Central memory CD4-positive, alpha-beta T cell (primary cell): ENCODE results near the gene NR6A1.

Source experiments
- DNase-seq: peaks from one replicate; pipeline ENCODE4 v3.0.0; 2022

The NR6A1 gene

DNA sequence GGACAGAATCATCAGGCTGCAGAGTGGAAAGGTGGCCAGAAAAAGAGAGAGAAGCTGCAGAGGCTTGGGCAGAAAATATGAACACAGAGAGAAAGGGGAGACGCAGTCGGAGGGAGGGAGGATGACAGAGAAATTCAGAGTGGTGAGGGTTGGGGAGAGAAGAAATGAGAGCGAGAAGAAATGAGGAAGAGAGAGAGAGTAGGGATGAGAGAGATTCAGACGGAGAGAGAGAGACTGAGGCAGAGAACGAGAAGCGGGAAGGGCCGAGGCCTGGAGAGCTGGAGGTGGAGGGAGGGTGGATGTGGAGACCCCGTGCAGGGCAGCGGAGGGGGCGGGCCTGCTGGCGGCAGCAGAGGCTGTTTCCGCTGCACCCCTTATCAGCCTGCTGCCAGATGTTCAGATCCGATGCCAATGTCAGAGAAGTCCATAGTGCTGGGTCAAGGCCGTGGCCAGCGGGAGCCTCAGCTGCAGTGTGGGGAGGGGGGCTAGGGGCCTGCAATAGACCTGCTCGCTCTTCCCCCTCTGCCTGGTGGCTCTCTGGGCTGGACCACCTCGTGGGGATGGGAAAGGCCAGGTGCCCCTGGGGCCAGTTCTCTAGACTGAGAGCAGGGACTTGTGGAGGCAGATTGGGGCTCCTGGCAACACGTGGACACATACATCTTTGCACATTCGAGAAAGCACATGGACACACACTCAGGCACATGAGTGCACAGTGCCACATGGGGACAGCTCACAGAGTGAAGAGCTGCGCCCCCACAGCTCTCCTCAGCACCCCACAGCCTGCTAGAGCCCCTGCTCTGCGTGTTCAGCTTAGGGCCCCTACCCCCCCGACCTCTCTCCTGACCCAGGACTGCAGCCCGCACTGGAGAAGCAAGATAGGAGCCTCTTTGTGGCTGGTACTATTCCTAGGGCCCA is 259.0 kb downstream of the NR6A1 start:
- no peak for DNase-seq

DNA sequence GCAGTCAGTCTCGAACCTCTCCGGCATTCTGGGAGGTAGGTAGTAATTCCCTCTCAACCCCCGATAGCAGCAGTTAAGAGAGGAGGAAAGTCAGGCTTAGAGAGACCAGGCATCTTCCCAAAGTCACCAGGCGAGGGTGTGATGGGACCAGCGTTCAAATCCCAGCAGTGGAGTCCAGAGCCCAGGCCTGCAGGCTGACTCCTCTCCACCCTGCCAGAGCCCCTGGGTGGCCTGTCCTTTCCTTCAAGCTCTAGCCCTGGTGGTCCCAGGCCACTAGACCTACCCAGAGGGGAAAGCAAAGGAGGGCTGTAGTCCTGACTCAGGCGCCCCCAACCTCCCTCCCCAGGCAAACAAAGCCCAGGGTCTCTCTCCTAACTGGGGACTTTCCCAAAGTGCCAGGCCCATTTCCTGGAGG is 259.7 kb downstream of the NR6A1 start:
- DNase-seq, result no peak

DNA sequence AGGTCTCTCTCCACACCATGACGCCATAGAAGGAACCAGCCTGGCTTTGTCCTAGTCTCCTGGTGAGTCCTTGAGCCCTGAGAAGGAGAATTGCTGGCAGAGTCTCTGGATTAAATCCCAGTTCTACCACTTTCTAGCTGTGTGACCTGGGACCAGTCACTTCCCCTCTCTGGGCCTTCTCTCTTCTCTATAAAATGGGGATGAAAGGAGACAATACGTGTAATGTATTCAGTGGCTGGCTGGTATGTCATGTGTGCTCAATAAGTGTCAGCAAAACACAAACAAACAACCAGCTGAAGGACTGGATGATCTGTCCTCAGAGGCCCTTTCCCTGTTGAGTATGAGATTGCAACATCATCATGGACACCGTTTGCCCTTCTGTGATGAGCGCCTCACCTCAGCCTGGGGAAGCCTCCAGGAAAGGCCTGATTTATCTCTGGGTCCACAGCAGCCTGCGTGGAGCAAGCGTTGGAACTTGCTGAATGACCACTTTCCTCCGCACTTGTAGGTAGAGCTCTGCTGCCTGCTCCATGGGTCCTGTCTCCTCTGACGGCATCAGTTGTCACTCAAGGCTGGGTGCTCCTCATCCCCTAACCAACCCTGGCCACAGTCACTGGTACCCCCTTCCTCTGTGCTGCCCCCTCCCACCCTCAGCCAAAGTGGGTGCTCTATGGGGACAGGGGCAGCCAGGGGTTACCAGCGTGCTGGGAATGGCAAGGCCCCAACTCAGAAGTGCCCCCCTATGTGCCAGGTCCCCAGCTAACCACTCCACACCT is 260.3 kb downstream of the NR6A1 start:
- no peak for DNase-seq

DNA sequence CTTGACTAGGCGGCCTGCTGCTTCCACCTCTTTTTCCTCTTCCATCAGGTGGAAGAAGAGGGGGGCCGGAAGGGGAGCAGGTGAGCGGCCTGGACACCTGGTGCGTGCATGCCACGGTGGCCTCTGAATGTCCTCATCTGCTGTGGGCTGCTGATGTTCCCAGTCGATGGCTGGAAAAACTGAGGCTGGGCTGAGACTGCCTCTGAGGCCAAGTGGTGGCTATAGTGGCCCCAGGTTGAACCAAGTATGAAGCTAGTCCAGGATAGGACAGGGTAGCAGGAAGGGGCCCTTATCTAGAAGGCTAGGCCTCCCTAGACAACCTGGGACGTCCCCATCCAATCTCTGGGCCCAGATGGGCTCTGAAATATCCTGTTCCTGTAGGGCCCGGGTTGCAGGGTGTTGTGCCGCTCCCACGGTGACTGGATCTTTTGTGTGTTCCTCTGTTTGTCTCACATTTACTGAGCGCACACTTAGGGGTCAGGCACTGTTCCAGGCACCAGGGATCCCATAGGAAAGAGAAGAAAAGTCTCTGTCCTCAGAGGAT is 263.2 kb downstream of the NR6A1 start:
- DNase-seq, result no peak

DNA sequence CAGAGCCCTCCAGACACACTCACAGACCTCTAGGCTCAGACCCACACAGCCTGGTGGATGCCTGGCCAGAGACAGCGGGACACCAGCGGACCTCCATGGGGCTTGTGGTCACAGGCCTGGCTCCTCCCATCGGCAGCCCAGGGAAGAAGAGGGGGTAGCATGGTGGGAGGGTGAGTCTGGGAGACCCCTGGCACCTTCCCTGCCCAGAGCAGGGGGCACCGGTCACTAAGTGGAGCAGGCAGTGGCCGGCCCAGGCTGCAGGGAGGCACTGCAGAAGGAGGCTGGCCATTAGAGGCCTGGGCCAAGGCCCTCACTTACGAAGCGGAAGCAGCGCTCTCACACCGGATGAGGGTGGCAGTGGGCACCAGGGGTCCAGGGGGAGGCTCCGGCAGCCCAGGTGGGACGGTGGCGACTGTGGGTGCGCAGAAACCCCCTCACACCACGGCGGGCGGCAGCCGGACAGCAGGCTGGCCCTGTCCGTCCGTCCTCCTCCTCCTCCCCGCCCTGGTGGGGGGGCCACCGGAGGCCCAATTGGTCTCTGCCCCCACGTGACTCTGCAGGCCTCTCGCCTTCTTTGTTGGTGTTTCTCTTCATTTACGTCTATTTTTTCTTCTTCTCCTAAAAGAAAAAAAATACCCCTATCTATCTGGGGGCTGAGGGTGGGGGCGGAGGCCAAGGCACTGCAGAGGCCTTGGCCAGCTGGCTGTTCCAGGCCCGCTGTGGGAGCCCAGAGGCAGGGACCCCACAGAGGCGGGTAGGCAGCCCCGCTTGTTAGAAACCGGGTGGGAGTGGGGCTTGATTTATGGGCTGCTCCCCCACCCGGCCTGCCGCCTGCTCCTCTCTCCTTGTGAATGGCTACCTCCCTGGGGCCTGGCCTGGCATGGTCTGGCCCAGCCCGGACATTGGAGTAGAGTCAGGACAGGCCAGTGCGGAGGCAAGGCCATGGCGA is 263.9 kb downstream of the NR6A1 start, which contains the start of gene NR5A1:
Gene NR5A1, minus strand, starts transcription at position 469 of the 949 bp plus-strand sequence. CDS start 4,004 bp downstream, outside the sequence.
- no peak for DNase-seq

DNA sequence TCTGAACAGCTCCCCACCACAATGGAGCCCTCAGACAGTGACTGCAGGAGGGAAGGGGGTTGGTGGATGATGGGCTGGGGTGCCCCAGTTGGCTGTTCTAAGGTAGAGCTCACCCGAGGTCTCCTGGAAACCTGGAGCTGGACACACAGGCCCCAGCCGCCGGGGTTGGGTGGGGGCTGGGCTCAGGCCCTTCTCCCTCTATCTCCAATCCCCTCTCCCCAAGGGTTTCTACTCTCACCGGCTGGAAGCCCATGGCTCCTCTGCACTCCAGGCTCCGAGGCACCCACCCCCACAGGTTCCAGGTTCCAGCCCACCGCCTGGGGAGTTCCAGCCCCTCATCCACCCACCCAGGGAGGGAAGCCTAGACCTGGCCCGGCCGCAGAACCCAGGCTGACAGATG is 264.7 kb downstream of the NR6A1 start:
- no peak for DNase-seq

DNA sequence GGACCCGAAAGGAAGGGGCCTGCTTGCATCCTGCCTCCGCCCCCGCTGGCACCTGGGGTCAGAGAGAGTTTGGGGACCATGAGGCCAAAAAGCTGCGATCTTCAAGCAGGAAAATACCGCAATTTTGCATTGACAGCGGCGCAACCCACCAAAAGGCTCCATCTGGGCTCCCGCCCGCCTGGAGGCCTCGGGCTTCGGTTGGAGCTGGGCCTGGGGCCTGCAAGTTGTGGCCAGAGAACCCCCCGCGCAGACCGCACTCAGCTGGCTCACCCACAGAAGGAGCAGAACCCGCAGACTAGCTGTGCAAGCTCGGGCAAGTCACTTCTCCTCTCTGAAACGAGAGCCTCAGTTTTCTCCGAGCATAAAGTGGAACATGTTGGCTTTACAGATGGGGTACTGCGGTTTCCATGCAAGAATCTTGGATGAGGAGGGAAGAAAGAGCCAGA is 265.2 kb downstream of the NR6A1 start:
- no peak for DNase-seq

DNA sequence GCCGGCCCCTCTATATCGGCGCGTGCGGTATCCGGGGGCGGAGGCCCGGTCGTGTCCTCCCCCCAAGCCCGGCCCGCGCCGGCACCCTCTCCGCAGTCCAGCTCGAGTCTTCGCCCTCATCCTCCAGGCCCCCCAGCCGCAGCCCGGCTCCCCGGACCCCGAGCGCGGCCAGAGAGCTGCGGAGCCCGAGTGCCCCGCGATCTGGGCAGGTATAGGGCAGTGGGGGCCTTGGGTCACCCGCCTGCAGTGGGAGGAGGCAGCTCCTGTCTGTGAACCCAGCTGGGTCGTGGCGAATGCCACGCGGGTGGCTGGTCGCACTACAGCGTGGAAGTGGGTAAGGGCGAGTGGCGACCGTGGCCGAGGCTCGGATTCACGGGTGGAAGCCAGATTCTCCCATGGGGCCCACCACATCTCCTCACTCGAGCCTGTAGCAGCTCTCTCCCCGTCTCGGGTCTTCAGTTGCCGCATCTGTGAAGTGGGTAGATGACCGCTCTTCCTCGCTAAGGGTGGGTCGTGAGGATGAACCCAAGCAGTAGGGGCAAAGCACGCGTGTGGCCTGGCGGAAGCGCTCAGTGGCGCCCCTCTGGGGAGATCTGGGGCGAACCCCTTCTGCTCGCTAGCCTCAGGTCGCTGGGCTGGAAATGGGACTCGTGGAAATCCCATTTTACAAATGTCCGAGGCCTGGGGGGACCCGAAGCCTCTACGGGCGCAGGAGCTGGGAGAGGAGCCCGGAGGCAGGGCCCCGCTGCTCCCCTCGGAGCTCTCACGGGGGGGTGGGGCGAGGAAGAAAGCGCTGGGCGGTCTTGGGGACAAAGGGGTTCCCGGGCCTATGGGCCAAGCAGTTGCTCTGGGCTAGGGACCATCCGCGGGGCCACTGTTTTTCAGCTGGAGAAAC is 265.9 kb downstream of the NR6A1 start:
- no peak for DNase-seq

DNA sequence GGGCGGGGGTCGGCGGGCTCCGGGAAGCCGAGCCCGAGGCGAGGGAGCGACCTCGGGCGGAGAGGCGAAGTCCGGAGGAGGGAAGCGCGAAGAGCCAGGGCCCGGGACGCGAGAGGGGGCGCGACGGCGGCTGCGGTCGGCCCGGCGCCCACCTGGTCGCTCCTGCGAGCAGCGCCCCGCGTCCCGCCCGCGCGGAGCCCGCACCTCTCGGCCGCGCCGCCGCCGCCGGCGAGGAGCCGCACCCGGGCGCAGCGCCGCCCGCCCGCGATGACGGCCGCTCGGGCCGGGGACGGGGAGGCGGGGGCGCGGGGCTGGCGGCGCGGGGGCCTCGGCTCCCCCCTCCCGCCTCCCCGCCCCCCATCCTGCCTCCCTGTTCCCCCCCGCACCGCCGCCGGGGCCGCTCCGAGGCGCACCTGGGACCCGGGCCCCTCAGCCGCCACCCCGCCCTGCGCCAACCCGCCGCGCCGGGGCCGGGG is 266.5 kb downstream of the NR6A1 start:
- no peak for DNase-seq

DNA sequence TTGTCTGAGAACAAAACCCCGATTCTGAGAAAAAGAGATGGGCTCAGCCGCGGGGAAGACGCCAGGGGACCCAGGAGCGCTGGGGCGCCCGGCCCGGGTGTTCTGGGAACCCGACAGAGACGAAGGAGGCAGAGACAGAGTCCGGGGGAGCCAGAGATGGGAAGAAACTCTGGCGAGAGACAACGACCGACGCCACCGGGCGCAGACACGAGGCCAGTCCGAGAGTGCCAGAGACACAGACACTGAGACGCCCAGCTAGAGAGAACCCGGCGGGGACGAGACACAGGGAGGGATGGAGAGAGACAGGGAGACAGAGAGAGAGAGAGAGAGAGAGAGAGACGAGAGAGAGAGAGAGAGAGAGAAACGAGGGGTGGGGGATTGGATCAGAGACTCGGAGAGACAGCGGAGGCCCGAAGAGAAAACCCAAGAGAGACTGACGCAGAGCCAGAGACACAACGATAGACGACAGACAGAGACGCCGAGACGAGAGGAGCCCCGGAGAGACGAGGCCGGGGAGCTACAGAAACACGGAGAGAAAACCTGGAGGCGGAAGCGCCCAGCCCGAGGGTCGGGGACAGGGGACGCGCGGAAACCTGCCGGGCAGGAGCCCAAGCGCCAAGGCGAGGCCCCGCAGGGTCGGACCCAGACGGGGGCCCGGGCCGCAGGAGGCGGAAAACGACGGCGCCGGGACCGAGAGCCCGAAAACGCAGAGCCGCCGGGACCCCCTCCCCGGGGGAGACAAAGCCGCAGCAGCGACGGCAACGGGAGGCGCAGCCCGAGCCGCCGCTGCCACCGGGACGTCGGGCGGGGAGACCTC is 267.2 kb downstream of the NR6A1 start:
- DNase-seq, result no peak

DNA sequence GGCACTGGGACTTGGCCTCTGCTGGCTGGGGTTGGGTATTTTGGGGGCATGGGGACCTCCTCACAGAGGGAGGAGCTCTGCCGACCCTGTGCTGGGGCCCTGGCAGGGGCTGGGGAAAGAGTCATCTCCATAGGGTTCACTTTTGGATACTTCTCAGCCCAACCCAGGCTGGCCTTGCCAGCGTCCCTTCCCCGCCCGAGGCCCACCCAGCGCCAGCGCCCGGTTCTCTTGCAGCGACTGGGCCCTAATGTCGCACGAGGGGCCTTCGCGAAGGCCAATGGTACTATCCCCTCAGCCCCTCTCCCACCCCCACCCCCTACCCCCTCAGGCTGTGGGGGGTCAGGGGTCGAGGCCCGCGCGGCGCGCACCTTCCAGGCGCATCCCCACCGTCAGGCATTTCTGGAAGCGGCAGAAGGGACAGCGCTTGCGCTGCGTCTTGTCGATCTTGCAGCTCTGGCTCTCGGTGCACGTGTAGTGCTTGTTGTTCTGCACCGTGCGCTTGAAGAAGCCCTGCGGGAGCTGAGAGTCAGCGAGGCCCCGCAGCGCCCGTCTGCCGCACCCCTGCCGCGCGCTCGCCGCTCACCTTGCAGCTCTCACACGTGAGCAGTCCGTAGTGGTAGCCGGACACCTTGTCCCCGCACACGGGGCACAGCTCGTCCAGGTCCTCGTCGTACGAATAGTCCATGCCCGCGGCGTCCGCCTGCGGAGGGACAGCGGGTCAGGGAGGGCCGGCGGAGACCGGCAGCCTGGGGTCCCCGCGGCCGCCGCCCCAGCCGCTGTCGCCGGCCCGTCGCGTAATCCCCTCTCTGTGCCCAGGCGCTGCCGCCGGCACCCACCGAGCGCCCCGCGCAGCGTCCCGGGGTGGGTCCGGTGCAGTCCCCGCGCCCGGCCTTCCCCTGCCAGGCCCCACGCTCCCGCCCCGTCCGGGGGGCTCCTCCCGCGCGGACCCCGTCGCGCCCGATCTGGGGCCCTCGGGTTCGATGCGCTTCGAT is 268.1 kb downstream of the NR6A1 start:
- no peak for DNase-seq

DNA sequence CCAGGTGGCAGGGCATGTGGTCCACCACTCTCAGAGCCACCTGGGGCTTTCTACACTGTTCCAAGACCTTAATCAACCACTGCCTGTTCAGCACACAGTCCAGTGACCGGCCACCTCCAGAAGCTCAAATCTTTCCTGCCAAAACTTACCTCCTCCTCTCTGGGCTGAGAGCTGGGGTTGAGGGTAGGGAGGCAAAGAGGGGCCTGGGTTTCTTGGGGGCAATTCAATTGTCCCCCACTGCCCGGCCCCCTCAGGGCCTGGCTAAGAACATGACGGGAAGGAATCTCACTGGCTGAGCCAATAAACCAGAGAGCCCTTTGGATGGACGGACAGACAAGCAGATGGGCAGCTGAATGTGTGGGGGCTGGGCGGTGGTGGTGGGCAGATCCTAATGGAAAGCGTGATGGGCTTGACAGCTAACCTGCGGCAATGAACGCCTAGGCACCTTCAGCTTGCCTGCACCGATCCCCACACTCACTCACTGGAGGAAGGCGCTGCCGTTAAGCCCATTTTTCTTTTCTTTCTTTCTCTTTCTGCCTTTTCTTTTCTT is 269.3 kb downstream of the NR6A1 start:
- no peak for DNase-seq

DNA sequence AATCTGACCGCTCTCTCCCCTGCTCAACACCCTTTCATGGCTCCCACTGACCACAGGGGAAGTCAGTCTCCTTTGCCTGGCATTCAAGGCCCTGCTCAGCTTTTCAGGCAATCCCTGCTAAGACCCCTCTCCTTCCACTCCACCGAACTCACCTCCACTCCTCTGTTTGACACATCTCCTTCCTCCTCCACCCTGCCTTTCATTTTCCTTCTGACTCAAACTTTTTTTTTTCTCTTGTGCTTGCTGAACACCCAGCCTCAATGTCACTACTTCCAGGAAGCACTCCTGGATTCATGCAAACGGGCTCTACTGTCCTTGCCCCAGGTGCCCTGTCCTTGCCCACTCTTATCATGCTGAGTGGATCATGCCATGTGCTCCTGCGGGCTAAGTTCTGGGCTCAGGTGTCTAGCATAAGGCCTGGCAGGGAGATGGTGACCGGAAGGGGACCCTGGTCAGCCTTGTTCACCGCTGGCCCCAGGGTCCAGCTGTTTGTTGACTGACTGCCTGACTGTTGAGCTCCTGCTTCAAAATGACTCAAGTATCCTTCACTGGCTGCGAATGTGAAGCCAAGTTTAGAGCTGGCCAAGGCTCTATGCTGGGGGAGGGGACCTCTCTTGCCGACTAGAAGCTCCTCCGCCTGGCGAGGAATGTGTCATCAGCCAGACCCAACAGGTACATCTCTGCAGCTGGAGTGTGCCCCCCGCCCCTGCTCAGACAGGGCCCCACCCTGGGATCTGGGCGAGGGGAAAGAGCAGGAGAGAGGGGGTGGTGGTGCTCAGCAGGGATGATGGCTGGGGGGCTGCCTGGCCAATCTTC is 270.1 kb downstream of the NR6A1 start:
- DNase-seq, result no peak

DNA sequence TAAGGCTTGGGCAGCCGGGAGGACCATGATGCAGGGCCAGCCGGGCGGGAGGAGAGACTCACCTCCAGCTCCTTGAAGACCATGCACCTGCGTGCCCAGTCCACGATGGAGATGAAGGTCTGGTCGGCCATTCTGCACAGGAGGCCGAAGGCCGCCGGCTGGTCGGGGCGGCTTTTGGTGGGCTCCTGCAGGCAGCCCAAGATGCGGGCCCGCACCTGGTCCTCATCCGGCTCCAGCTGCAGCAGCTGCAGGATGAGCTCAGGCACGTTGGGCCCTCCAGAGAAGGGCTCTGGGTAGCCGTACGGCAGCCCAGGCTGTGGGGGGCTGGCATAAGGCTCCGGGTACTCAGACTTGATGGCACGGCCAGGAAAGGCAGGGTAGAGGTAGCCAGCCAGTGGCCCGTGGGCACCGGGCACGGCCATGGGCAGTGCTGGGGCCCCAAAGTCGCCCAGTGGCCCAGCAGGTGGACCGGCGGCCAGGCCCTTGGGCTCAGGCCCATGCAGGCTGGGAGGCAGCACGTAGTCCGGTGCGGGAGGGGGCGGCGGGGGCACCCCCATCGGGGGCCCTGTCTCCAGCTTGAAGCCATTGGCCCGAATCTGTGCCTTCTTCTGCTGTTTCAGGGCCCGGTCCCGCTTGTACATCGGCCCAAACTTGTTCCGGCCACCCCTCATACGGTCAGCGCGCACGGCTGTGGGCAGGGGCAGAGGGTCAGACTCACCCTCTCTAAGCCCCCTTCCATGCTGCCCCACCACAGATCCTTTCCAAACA is 270.9 kb downstream of the NR6A1 start:
- no peak for DNase-seq

DNA sequence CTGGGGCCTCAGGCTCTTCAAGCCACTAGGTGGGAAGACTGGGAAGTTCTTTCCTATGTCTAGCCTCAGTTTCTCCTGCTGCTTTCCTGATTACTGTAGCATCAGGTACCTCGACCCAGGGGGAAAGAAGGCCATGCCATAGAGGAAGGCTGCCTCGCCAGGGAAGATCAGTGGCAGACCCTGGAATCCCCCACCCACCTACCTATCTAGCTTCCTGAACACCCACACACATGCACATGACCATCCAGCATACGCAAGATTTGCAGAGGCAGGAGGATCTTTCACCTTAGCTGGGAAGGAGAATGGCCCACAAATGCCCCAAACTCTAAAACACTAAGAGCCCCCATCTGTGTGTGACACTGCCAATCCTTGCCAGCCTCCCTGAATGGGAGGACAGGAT is 271.9 kb downstream of the NR6A1 start:
- no peak for DNase-seq

DNA sequence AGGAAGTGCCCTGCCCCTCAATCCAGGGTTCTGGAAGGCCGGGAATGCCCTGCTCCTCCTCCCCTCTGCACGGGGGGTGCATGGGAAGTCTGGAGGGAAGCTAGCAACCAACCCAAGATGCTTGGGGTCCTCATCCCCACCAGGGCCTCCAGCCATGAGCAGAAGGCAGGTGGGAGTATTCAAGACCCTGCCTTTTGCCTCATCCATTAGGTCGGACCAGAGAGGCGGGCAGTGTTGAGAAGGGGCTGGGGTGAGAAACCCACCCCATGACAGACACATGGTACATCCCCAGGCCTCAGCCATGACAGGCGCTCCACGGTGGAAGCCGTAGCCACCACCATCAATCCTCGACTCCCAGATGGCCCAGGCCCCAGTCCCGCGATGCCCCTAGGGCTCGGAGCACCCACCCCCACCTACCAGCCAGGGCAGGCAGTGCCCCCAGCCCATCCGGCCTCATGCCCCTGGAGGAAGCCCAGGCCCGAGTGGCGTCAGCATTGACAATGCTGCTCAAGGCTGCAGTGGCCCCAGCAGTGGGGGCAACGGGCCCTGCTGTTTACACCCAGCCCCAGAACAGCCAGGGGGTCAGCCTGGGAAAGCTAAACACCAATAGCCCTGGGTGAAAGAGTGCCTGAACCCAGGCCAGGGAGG is 272.5 kb downstream of the NR6A1 start:
- DNase-seq, result no peak
